GM12878 (cell line): Measurements from ENCODE around the gene HEATR3.

Source experiments
- POLR2AphosphoS5 ChIP-seq: IDR thresholded peaks from 2 replicates; pipeline ENCODE4 v1.6.1; 2011; ENCODE audit warnings: mild to moderate bottlenecking, low read length, inconsistent platforms
- RFX5 ChIP-seq: IDR thresholded peaks from 2 replicates; pipeline ENCODE4 v1.6.1; 2011; ENCODE audit warnings: low read depth, low read length, improper control_type of control experiment
- TAF1 ChIP-seq: IDR thresholded peaks from 2 replicates; pipeline ENCODE4 v1.6.1; 2011; ENCODE audit warnings: mild to moderate bottlenecking, low read depth, low read length, borderline replicate concordance
- TF ChIP-seq, protein P1 (sequence below): IDR thresholded peaks from 2 replicates; pipeline ENCODE4 v1.6.1; 2012; ENCODE audit warnings: mild to moderate bottlenecking, low read depth, low read length
- TF ChIP-seq, protein P2 (sequence below): IDR thresholded peaks from 2 replicates; pipeline ENCODE4 v1.6.1; 2011; ENCODE audit warnings: borderline replicate concordance, low read depth, mild to moderate bottlenecking, moderate library complexity, mixed read lengths, low read length; ENCODE audit not compliant: insufficient read depth; ENCODE audit errors: extremely low read length
- TF ChIP-seq, protein P3 (sequence below), 3 experiments: IDR thresholded peaks in 2 of 3; conservative IDR thresholded peaks in 1 of 3; 2 replicates each; pipeline ENCODE4 v1.5.1; 2011; ENCODE audit warnings: low read depth in 3 of 3, low read length in 3 of 3, mild to moderate bottlenecking in 3 of 3, control low read depth in 2 of 3, moderate library complexity in 2 of 3, inconsistent platforms in 1 of 3, mixed read lengths in 1 of 3; ENCODE audit not compliant: control insufficient read depth in 2 of 3, insufficient read depth in 1 of 3; ENCODE audit errors: extremely low read depth in 1 of 3

DNA sequence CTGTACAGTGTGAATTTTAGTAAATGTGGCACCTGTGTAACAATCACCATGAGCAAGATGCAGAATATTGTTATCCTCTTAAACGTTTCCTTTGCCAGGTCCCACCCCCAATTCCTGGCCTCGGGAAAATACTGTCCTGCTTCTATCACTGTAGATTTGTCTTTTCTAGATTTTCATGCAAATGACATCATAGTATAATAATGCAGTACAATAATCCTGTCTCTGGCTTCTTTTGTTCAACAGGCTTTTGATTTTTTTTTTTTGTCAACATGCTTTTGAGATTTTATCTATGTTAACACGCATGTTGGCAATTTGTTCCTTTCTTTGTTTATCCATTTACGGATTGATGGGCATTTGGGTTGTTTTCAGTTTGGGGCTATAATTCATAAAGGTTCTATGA lies 20.4 kb upstream of the HEATR3 start:
- TF ChIP-seq POLR2AphosphoS5 (no peak), TAF1 (no peak), RFX5 (no peak)
- TF ChIP-seq, protein P1, sequence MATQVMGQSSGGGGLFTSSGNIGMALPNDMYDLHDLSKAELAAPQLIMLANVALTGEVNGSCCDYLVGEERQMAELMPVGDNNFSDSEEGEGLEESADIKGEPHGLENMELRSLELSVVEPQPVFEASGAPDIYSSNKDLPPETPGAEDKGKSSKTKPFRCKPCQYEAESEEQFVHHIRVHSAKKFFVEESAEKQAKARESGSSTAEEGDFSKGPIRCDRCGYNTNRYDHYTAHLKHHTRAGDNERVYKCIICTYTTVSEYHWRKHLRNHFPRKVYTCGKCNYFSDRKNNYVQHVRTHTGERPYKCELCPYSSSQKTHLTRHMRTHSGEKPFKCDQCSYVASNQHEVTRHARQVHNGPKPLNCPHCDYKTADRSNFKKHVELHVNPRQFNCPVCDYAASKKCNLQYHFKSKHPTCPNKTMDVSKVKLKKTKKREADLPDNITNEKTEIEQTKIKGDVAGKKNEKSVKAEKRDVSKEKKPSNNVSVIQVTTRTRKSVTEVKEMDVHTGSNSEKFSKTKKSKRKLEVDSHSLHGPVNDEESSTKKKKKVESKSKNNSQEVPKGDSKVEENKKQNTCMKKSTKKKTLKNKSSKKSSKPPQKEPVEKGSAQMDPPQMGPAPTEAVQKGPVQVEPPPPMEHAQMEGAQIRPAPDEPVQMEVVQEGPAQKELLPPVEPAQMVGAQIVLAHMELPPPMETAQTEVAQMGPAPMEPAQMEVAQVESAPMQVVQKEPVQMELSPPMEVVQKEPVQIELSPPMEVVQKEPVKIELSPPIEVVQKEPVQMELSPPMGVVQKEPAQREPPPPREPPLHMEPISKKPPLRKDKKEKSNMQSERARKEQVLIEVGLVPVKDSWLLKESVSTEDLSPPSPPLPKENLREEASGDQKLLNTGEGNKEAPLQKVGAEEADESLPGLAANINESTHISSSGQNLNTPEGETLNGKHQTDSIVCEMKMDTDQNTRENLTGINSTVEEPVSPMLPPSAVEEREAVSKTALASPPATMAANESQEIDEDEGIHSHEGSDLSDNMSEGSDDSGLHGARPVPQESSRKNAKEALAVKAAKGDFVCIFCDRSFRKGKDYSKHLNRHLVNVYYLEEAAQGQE, result no peak
- TF ChIP-seq, protein P2, sequence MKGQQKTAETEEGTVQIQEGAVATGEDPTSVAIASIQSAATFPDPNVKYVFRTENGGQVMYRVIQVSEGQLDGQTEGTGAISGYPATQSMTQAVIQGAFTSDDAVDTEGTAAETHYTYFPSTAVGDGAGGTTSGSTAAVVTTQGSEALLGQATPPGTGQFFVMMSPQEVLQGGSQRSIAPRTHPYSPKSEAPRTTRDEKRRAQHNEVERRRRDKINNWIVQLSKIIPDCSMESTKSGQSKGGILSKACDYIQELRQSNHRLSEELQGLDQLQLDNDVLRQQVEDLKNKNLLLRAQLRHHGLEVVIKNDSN, result no peak
- TF ChIP-seq, protein P3, sequence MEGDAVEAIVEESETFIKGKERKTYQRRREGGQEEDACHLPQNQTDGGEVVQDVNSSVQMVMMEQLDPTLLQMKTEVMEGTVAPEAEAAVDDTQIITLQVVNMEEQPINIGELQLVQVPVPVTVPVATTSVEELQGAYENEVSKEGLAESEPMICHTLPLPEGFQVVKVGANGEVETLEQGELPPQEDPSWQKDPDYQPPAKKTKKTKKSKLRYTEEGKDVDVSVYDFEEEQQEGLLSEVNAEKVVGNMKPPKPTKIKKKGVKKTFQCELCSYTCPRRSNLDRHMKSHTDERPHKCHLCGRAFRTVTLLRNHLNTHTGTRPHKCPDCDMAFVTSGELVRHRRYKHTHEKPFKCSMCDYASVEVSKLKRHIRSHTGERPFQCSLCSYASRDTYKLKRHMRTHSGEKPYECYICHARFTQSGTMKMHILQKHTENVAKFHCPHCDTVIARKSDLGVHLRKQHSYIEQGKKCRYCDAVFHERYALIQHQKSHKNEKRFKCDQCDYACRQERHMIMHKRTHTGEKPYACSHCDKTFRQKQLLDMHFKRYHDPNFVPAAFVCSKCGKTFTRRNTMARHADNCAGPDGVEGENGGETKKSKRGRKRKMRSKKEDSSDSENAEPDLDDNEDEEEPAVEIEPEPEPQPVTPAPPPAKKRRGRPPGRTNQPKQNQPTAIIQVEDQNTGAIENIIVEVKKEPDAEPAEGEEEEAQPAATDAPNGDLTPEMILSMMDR (IDR thresholded peaks at IDR 0.05 in 2 of 3, conservative IDR thresholded peaks at IDR 0.05 in 1 of 3; ENCODE audit: control insufficient read depth in 2 of 3, extremely low read depth in 1 of 3, insufficient read depth in 1 of 3, low read depth in 3 of 3, low read length in 3 of 3), result no peak
